ENCODE results near the gene DENND2D.
A peak's percentile ranks its signal among the peaks of the same experiment; 100 is the strongest.

Gene DENND2D

GRCh38 chr1:111174070-111174469, 26.4 kb downstream of the DENND2D start:
- no peak for DNase-seq

- DNase-seq: no peak
Observed at GRCh38 chr1:111172463-111172862, 28.0 kb downstream of the DENND2D start.

- DNase-seq: no peak
Observed at GRCh38 chr1:111164151-111164550, 36.3 kb downstream of the DENND2D start.

- DNase-seq: no peak
Observed at GRCh38 chr1:111163363-111163762, 37.1 kb downstream of the DENND2D start.

GRCh38 chr1:111162488-111162880, 38.0 kb downstream of the DENND2D start:
- DNase-seq: no peak

GRCh38 chr1:111161843-111162487, 38.5 kb downstream of the DENND2D start:
- DNase-seq: peak; percentile 67

GRCh38 chr1:111157431-111157830, 43.0 kb downstream of the DENND2D start:
- no peak for DNase-seq

- DNase-seq: no peak
Observed at GRCh38 chr1:111154021-111154999, 46.1 kb downstream of the DENND2D start.

- no peak for DNase-seq
Observed at GRCh38 chr1:111151838-111152237, 48.6 kb downstream of the DENND2D start.

GRCh38 chr1:111148376-111148881, 52.0 kb downstream of the DENND2D start:
- no peak for DNase-seq

- no peak for DNase-seq
Observed at GRCh38 chr1:111147948-111148347, 52.5 kb downstream of the DENND2D start.

GRCh38 chr1:111145963-111146768, 54.3 kb downstream of the DENND2D start:
- DNase-seq: no peak

GRCh38 chr1:111145542-111145941, 54.9 kb downstream of the DENND2D start:
- DNase-seq: no peak

- no peak for DNase-seq
Observed at GRCh38 chr1:111142356-111142975, 58.0 kb downstream of the DENND2D start.

GRCh38 chr1:111141245-111142220, 58.9 kb downstream of the DENND2D start:
- no peak for DNase-seq

GRCh38 chr1:111140680-111140967, 59.8 kb downstream of the DENND2D start:
- no peak for DNase-seq

- peak; percentile 76 for DNase-seq
Observed at GRCh38 chr1:111139956-111140679, 60.3 kb downstream of the DENND2D start, which contains the start of the genes CEPT1 and DRAM2. Gene CEPT1, plus strand, starts transcription at chr1:111140223. Its CDS starts 7,492 bp downstream, at chr1:111147715. Gene DRAM2, minus strand, starts transcription at chr1:111140093. Its CDS starts 8,539 bp downstream, at chr1:111131554.

GRCh38 chr1:111139324-111139955, 61.0 kb downstream of the DENND2D start:
- peak; percentile 66 for DNase-seq

Data from DMS 273 treated with DMSO at 0.1 percent for 48 hours (cell line).